Nephron progenitor cell (in vitro differentiated cells): ENCODE measurements around the gene PSMA7.

Experiments used
- DNase-seq: peaks from one replicate; pipeline ENCODE4 v3.0.0; 2021
- H3K27ac Mint-ChIP-seq: 2 replicates; pipeline ENCODE4 v1.8.0; 2021; ENCODE audit warnings: mild to moderate bottlenecking, moderate library complexity, mixed read lengths
- H3K27me3 Mint-ChIP-seq: 2 replicates; pipeline ENCODE4 v1.8.0; 2021; ENCODE audit warnings: mild to moderate bottlenecking, low read depth, mixed read lengths; ENCODE audit not compliant: poor library complexity
- H3K36me3 Mint-ChIP-seq: 2 replicates; pipeline ENCODE4 v1.8.0; 2021; ENCODE audit warnings: low read depth, mixed read lengths
- H3K4me1 Mint-ChIP-seq: 2 replicates; pipeline ENCODE4 v1.8.0; 2021; ENCODE audit warnings: mixed read lengths
- H3K4me3 Mint-ChIP-seq: 2 replicates; pipeline ENCODE4 v1.8.0; 2021; ENCODE audit warnings: mild to moderate bottlenecking, moderate library complexity, mixed read lengths
- H3K9me3 Mint-ChIP-seq: 2 replicates; pipeline ENCODE4 v1.8.0; 2021; ENCODE audit warnings: mild to moderate bottlenecking, moderate library complexity, mixed read lengths
- TF ChIP-seq, protein P1 (sequence below): fragments of 200-600 bp; sonication (generic); IDR thresholded peaks from 2 replicates; pipeline ENCODE4 v1.5.0; 2021; ENCODE audit warnings: antibody characterized with exemption

PSMA7 gene

DNA sequence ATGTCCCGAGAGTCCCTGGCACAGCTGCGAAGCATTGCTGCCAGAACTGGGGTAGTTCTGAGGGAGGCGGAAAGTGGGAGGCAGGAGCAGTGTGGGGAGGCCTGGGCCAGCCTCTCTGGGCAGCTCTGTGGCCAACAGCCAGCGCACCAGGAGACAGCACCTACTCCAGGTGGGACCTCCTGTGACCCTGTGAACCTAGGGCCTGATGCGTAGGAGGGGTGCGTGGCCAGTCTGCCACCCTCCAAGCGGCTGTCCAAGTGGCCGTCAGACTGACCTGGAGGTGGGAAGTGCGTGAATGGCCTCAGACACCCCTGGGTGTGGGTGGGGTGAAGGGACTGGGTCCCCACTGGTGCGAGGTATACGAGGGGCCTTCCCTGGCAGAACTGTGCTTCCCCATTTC, 15.9 kb upstream of the PSMA7 start:
- peaks cover 30% of the 10 kb centered on the region for H3K4me1 Mint-ChIP-seq
- no peak overlapping the region for H3K27ac Mint-ChIP-seq
- H3K36me3 Mint-ChIP-seq, result peaks cover 29% of the 10 kb centered on the region
- TF ChIP-seq, protein P1, sequence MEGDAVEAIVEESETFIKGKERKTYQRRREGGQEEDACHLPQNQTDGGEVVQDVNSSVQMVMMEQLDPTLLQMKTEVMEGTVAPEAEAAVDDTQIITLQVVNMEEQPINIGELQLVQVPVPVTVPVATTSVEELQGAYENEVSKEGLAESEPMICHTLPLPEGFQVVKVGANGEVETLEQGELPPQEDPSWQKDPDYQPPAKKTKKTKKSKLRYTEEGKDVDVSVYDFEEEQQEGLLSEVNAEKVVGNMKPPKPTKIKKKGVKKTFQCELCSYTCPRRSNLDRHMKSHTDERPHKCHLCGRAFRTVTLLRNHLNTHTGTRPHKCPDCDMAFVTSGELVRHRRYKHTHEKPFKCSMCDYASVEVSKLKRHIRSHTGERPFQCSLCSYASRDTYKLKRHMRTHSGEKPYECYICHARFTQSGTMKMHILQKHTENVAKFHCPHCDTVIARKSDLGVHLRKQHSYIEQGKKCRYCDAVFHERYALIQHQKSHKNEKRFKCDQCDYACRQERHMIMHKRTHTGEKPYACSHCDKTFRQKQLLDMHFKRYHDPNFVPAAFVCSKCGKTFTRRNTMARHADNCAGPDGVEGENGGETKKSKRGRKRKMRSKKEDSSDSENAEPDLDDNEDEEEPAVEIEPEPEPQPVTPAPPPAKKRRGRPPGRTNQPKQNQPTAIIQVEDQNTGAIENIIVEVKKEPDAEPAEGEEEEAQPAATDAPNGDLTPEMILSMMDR, result no peak
- peaks cover under 1% of the 10 kb centered on the region for H3K9me3 Mint-ChIP-seq
- DNase-seq, result no peak
- H3K4me3 Mint-ChIP-seq, result no peak overlapping the region
- H3K27me3 Mint-ChIP-seq, result peaks cover 6% of the 10 kb centered on the region

DNA sequence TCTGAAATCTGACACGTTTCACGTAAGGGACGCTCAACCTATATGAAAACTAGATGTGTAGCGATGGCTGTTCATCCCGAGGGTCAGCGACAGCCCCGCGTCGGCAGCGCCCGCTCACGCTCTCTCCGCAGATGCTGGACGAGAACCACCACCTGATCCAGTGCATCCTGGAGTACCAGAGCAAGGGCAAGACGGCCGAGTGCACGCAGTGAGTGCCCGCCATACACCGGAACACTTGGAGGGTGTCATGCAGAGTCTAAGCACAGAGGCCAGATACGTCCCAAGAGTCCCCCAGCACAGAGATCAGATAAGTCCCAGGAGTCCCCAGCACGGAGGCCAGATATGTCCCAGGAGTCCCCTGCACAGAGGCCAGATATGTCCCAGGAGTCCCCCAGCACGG, 15.3 kb upstream of the PSMA7 start:
- Mint-ChIP-seq H3K9me3 (peaks cover 6% of the 10 kb centered on the region), H3K4me1 (peaks cover 30% of the 10 kb centered on the region)

DNA sequence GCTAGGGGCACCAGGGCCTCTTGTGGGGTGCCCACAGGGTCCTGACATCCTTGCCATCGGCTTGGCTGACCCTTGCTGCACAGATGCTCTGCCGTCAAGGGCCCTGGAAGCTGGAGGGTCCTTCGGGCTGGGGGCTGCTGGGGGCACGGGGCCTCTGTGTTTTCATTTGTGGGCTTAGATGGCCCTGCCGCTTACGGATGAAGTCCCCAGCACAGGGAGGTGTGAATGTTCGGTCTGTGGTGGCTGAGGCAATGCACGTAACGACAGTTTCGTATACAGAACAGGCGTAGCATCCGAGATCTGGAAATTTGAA, 14.8 kb upstream of the PSMA7 start:
- TF ChIP-seq, protein P1, result no peak
- DNase-seq, result no peak

More for the DNA sequence above, 15.3 kb upstream of the PSMA7 start:
- TF ChIP-seq, protein P1, result no peak
- no peak for DNase-seq
- Mint-ChIP-seq H3K36me3 (peaks cover 34% of the 10 kb centered on the region), H3K4me3 (no peak overlapping the region), H3K27me3 (peaks cover 9% of the 10 kb centered on the region), H3K27ac (peak overlapping the region; percentile 71)

DNA sequence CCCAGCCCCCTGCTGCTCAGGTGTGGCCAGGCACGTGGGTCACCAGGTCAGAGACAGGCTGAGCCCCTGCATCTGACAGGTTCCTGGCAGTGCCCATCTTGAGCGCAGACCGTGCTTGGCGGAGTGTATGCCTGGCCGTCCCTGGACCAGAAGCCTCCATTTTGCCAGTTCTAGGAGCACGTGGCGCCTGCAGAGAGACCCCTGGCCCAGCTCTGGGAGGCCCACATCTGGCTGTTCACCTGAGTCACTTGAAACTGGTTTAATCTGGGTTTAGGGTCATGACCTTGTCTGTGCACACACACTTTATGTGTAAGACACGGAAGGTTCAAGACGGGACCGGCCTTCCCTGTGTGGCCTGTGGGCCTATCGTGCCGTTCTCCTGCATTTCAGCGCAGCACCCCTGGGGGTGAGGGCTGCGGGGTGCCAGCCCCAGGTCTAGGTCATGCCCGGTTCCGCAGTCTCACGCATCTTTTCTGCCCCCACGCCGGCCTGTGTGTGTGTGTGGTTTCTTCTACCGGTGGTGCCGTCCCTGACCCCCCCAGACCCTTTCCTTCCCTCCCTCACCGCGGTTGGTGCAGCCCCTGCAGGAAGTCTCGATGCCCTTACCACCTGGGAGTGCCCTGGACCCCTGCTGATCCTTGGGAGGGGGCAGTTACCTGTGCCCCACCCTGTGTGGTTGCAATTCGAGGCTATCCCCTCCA, 14.3 kb upstream of the PSMA7 start:
- Mint-ChIP-seq H3K9me3 (peaks cover 15% of the 10 kb centered on the region), H3K4me1 (peaks cover 30% of the 10 kb centered on the region), H3K4me3 (no peak overlapping the region), H3K36me3 (peaks cover 44% of the 10 kb centered on the region), H3K27me3 (peaks cover 9% of the 10 kb centered on the region), H3K27ac (no peak overlapping the region)
- DNase-seq, result no peak
- TF ChIP-seq, protein P1, result no peak

More for the DNA sequence above, 14.8 kb upstream of the PSMA7 start:
- peaks cover 10% of the 10 kb centered on the region for H3K9me3 Mint-ChIP-seq
- H3K27ac Mint-ChIP-seq, result no peak overlapping the region
- H3K36me3 Mint-ChIP-seq, result peaks cover 39% of the 10 kb centered on the region
- H3K27me3 Mint-ChIP-seq, result peaks cover 9% of the 10 kb centered on the region
- peaks cover 30% of the 10 kb centered on the region for H3K4me1 Mint-ChIP-seq
- no peak overlapping the region for H3K4me3 Mint-ChIP-seq

DNA sequence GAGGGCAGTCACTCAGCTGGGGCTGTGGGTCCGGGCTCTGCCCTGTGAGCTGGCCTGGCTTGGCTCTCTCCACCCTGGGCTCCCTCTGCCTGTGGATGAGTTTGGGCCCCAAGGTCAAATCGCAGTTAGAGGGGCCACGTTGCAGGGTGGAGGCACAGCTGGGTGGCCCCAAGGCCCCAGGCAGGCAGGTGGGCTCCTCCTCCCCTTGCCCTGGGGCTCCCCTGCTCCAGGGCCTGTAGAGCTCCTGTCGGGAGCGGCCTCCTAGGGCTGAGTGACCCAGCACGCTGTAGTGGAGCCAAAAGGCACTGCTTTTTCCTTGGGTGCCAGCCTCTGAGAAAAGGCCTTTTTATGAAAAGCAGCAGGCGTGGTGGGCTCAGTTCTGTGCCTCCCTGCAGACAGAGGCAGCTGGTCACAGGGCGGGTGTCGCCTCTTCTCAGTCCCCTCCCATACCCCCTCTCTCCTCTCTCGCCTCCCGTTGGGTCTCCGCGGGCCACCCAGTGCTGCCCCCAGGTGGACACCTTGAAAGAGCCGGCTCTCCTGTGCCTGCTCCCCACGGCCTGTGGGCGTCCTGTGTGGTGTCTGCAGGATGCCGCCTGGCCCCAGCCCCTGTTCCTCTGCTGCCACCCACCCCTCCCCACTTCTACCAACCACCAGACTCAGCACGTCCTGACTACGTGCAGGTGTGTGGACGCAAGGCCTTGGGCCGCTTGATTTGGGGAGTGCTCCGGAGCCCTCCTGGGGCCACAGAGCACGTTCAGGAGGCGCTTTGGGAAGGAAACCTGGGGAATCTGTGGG, 13.6 kb upstream of the PSMA7 start:
- Mint-ChIP-seq H3K4me1 (peaks cover 30% of the 10 kb centered on the region), H3K9me3 (peaks cover 18% of the 10 kb centered on the region), H3K36me3 (peaks cover 49% of the 10 kb centered on the region), H3K27ac (no peak overlapping the region), H3K27me3 (peaks cover 9% of the 10 kb centered on the region), H3K4me3 (no peak overlapping the region)
- TF ChIP-seq, protein P1, result peak; percentile 67
- DNase-seq, result peak; percentile 85

DNA sequence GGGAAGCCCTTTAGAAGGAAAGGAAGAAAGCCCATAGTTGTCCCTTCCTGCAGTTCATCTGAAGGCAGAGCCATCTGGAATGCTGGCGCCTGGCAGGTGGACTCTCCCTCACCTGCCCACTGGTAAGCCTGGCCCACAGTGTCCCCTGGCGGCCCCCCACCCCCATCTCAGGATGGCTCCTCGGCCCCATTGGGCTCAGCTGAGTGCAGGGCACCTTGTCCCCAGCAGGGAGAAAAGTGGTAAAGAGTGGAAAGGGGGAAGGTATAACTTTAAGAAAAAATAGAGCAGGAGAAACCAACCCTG, 13.0 kb upstream of the PSMA7 start:
- H3K9me3 Mint-ChIP-seq, result peaks cover 18% of the 10 kb centered on the region
- H3K4me1 Mint-ChIP-seq, result peaks cover 30% of the 10 kb centered on the region
- DNase-seq, result no peak
- TF ChIP-seq, protein P1, result no peak
- peak overlapping the region; percentile 77 for H3K27ac Mint-ChIP-seq
- peaks cover 9% of the 10 kb centered on the region for H3K27me3 Mint-ChIP-seq
- H3K36me3 Mint-ChIP-seq, result peaks cover 54% of the 10 kb centered on the region
- no peak overlapping the region for H3K4me3 Mint-ChIP-seq
